ENCODE measurements around the gene DGKQ. TPM values are rescaled to one million over a fixed set of nuclear protein-coding genes. Genes with fewer than 3 reads are reported as not detected.
A peak's percentile ranks its signal among the peaks of the same experiment; 100 is the strongest.

The DGKQ gene
- total RNA-seq, 2 donors from 2014 or later = 5.1 to 5.6 TPM

DNA sequence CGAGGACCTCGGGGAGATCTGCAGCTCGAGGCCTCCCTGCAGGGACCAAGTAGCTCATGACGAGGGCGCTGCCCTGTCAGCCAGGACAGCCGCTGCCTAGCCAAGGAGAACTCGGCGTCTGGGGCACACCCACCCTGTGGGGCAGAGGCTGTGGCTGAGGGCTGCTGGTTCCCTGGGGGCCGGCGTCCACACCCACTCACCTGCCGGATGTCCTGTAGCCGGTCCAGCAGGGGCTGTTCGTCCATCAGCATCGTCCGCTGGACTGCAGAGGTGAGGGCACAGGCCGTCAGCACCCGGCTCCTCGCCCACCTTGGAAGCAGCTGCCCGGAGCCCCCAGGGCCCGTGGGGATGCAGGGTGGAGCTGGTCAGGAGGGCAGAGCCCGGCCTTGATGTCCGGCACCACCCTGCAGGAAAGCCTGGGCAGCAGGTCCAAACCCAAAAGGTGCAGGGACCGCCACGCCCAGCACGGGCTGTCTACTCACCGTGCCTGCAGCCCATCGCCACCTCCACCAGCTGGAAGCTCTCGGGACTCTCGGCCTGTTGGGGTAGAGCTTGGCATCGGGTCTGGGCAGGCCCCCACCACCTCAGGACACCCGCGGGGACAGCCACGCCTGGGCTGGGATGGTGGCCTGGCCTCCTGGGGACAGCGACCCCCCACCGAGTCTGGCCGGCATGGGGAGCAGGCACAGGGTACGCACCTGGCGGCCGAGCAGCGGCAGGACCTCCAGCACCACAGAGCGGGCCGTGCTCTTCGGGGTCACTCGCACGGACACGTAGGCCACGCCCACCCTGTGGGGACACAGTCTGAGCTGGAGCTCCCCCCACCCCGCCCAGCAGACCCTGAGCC lies 6.9 kb downstream of the DGKQ start:
- intact Hi-C loops (cut with DNase I) = no loop called here
- DNase-seq (no peak), ATAC-seq (no peak)

DNA sequence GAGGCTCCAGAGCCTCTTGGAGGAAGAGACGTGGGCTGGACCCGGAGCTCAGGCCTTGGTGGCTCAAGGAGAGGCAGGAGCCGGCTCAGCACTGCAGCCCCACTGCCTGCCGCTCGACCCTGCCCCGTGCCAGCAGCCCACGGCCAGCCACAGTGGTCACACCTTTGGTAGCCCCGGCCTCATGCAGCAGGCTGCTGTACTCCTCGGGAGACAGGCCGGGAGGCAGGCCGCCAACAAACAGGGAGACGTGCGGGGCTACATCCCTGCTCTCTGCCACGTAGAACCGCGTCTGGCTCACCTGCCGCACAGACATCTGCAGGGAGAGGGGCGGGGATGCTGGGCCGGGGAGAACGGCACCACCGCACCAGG lies 7.6 kb downstream of the DGKQ start:
- intact Hi-C loops (cut with DNase I) = no loop called here
- no peak for ATAC-seq
- no peak for DNase-seq

DNA sequence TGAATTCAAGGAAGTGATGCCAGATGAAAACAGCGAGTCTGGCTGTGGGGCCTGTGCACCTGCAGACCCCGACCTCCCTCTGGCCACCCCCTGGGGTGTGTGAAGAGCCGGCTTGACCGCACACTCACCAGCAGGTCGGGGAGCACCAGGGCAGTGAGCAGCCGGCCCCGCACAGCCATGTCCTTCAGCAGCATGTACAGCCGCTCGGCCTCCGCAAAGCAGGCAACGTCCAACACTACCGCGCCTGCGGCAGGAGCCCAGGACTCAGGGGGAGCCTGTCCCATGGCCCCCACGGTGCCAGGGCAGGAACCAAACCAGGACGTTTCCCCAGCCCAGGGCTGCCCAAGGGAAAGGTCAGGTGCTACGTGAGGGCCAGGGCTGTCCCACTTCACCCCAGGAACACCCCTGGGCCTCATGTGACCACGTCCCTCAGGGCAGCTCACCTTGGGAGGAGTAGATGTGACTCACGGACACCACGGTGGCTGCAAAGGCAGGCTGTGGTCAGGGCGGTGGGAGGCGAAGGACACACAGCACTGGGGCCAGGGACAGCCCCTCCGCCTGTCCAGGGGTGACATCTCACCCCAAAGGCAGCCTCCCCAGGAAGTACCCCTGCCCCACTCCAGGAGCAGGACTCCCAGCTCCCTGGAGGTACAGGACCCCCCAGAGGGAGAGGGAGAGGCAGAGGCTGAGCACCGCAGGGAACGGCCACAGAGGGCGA lies 8.2 kb downstream of the DGKQ start:
- ATAC-seq = no peak
- intact Hi-C loops (cut with DNase I) = no loop called here
- DNase-seq = no peak

DNA sequence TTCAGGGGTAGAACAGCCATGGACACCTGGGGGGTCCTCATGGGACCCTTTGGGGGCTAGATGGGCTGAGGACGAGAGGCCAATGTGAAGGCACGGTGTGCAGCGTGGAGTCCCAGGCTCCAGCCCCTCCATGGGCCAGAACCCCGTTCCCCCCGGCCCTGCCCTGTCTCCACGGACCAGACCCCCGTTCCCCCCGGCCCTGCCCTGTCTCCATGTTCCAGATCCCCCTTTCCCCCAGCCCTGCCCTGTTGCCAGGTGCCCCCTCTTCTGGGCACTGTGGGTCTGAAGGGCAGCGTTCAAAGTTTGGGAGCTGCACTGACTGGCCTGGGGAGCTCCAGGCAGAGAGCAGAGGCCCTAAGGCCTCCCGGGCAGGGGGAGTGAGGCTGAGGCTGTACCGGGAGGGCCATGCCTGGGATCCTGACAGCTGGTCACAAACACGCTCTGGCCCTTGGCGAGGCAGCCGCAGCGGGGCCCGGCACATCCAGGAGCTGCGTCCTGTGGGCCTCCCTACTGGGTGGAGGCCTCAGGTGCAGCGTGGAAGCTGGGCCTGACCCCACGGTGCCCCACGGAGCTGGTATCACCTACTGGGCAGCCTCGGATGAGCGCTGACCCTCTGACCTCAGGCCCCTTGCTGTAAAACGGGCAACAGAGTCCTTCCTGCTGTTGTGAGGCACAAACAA lies 8.9 kb downstream of the DGKQ start:
- intact Hi-C loops (cut with DNase I) = no loop called here
- no peak for DNase-seq

DNA sequence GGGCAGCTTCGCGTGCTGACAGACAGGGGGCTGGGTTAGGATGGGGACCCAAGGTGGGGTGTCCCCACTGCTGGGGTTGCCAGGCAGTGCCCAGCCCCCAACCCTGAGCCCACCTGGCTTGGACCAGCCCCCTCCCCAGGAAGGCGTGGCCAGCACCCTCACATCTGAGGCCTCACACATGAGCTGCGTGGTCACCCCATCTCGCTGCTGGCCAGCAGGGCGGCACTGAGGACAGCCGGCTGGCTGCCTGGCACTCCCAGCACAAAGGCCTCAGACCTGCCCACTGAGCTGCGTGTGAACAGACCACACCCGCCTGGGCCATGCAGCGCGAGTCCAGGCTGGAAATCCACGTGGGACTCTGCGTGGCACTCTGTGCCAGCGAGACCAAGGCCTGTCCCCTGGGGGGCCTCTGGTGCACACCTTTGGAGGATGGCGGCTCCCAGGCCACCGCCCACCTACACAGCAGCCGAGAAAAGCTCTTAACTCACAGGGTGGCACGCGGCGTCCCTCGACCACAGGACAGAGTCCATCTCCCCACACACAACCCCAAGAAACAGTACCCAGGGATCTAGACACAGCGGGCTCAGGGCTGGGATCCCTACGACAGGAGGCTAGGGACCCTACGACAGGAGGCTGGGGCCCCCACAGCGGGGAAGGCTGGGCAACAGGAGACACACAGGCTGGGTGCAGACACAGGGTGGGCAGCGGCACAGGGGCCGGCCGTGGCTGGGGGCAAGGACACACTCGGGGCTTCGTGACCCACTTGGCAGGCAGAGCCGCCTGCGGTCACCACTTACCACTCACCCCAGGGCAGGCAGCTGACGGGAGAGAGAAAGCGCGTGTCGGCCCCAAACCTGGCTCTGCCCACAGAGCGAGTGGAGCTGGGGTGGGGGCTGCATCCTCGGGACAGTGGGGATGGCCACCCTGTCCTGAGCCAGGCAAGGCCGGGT lies 9.8 kb downstream of the DGKQ start:
- DNase-seq = peak; percentile 11
- intact Hi-C loops (cut with DNase I) = no loop called here
- no peak for ATAC-seq

More for the DNA sequence above, 8.9 kb downstream of the DGKQ start:
- ATAC-seq = no peak

DNA sequence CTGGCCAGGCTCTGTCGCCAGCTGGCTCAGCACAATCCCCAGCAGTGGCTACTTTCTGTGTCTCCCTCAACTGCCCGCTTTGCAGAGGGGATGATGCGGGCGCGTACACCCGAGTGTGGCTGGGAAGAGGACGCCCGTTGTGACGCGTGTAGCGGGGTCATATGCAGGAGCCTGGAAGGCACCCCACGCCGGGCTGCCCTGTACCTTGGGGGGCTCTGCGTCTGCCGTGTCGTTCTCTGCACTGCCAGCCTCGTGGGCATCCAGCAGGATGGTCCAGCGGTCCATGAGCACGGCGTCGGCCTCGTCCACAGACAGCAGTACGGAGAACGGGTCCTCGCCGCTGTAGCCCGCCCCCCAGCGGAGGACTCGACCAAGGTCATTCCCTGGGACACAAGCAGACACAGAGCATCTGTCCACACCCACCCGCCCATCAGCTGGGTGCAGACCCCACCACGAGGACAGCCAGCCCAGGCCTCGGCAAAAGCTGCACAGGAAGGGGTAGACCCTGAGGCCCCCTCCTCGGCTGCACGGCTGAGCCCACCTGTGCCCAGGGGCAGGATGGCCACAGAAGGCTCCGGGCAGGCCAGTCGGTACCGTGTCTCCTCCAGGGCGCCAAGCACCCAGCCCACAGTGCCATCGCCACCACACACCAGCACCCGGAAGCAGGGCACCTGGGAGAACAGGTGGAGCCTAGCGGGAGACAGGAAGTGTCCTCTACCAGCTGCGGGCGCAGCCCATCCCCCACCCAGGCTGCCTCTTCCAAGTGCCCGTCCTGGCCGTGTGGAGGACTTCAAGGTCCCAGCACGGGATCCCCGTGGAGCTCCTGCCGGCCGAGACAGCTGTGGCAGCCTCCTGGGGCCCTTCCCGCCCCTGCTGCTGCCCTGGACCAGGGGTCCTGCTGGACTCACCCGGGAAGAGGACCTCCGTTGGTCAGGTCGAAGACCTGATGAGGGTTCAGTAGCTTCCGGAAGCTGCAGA lies 10.8 kb downstream of the DGKQ start:
- DNase-seq (no peak), ATAC-seq (no peak)
- intact Hi-C loops (cut with DNase I) = no loop called here

DNA sequence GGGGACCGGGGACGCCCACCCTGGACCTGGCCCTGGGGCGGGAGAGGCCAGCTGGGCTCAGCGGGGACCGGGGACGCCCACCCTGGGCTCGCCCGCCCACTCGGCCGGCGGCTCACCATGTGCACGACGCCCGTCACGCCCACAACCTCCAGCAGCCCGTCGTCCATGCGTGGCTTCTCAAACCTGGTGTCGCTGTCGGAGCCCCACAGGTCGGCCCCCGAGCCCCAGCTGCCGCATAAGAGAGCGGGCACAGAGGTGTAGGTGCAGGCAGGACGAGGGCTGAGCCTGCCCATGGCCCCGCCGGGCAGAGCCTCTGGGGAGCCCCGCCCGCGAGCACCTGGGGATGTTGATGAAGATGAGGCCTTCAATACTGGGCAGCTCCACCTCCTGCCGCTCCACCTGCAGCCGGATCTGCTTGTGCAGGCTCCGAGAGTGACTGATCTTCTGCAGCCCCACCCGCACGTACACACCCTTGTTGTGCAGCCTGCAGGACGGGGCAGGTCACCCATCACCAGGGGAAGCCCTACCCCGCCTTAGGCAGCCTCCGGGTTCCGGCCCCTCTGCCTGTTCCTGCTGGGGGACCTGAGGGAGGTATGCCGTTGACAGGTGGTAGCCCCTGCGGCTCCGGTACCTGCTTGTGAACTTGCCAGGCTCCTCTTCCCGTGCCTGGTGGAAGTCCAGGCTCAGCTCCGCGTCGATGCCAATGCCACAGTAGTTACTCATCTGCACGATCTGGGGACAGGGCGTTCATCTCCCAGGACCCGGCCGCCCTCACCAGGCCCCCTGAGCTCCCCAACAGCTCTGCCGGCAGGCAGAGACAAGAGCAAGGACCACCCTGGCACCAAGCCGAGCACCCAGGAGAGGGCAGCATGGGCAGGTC lies 11.8 kb downstream of the DGKQ start:
- ATAC-seq (no peak), DNase-seq (no peak)
- intact Hi-C loops (cut with DNase I) = no loop called here

DNA sequence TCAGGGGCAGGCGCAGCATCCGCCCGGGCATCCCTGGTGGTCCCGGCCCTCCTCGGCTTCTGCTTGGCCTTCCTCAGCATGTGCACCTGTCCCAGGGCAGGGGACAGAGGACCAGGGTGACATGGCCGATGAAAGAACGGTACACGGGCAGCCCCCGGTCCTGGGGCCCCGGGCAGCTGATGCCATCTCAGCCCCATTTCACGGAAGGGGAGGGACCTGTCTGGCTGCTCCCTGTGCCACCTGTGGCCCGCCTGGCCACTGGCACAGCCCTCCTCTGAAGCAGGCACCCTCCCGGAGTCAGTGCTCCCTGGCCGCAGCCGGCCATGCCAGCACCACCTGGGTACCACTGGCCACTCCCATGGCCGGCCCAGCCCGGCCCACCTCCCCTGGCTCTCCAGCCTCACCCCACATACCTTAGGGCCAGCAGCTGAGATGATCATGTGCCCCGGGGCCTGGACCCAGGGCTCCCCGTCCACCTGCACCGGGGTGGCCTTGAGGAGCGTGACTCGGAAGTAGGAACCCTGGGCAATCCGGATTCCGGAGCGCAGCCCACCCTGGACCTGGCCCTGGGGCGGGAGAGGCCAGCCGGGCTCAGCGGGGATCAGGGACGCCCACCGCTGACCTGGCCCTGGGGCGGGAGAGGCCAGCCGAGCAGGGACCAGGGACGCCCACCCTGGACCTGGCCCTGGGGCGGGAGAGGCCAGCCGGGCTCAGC lies 12.6 kb downstream of the DGKQ start:
- DNase-seq = no peak
- no peak for ATAC-seq
- intact Hi-C loops (cut with DNase I) = no loop called here

DNA sequence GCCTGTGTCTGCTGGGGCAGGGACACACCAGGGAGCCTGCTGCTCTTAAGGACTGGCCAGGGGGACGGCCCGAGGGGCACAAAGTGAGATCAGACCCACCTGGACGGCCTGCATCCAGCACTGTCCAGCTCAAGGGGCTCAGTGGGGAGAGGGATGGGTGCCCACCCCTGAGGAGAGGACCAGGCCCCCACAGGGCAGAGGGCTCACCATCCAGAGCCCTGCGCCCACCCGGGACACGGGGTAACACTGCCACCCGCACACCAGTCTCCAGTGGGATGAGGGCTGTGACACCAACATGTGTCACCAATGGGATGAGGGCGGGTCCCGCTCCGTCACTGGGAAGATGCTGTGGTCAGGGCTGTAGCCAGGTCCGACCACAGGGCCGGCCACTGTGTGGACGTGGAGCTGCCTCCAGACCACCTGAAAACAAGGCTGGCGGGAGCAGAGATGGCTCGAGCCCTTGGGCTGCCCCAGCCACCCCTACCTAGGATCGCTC lies 13.2 kb downstream of the DGKQ start:
- no peak for DNase-seq
- ATAC-seq = peak; percentile 1 to 6
- intact Hi-C loops (cut with DNase I) = no loop called here

DNA sequence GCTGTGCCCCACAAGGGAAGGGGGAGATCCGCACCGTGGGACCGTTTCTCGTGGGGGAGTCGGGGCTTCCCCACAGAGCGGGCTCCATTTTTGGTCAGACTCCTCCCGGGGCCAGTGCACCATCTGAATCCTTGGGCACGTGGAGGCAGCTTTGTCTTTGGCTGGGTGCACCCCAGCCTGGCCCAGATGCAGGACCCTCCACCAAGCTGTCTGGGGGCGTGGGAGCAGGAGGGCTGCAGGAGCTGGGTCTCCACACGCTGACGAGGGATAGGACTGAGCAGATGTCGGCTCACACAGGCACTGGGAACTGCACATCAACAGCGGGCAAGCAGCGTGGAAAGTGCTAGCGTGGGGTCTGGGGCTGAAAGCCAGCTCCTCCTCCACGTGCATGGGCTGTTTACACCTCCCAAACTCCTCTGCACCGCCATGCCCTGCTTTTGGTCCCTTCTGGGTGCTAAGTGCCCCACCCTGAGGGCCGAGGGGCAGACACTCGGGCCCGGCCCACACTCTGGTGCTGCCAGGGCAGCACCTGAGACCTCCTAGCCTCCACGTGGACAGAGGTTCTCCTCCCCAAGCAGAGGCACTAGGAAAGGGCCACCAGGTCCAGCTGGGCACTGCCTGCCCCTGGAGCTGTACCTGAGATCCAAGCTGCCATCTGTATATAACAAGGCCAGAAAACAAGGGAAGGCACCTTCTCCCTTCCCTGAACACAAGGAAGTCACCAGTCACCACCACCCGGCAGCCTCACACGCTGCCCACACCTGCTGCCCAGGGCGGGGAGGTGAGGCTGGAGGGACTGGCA lies 13.8 kb downstream of the DGKQ start:
- ATAC-seq = no peak
- no peak for DNase-seq
- intact Hi-C loops (cut with DNase I) = no loop called here

DNA sequence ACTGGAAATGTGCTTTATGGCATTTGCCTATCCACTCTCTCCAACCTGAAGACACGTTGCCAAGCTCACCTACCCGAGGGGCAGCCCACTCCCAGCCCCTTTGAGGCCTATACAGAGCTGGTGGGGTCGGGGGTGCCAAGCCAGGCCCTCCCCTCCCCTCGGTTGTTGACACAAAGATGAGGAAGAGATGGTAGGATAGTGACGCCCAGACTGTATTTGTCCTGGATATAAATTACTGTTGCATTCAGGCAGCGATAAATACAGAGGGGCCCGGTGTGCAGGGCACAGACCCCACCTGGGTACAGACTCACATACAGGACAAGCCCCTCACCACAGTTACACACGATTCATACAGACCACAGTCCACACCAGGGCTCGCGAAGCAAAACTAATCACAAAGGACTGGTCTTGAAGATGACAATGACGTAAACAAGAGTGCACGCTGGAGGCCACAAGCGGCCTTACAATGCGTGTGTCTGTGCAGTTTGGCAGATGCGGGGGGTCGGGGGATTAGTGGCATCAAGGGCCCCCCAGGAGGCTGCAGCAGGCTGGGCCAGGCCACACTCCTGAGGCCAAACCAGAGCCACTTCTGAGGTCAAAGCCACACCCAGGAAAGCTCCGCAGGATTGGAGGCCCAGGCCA lies 14.6 kb downstream of the DGKQ start:
- DNase-seq (no peak), ATAC-seq (no peak)

DNA sequence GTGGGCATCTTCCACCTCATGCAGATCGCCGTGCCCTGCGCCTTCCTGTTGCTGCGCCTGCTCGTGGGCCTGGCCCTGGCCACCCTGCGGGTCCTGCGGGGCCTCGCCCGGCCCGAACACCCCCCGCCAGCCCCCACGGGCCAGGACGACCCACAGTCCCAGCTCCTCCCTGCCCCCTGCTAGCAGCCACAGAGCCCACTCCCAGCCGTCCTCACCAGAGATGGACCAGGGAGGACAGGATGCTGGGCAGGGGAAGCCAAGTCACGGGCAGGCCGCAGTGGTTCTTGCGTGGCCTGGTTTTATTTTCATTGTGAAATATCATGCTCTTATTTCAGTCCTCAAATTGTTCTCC lies 15.1 kb downstream of the DGKQ start:
- intact Hi-C loops (cut with DNase I) = no loop called here
- no peak for DNase-seq

More for the DNA sequence above, 14.6 kb downstream of the DGKQ start:
- intact Hi-C loops (cut with DNase I) = no loop called here

DNA sequence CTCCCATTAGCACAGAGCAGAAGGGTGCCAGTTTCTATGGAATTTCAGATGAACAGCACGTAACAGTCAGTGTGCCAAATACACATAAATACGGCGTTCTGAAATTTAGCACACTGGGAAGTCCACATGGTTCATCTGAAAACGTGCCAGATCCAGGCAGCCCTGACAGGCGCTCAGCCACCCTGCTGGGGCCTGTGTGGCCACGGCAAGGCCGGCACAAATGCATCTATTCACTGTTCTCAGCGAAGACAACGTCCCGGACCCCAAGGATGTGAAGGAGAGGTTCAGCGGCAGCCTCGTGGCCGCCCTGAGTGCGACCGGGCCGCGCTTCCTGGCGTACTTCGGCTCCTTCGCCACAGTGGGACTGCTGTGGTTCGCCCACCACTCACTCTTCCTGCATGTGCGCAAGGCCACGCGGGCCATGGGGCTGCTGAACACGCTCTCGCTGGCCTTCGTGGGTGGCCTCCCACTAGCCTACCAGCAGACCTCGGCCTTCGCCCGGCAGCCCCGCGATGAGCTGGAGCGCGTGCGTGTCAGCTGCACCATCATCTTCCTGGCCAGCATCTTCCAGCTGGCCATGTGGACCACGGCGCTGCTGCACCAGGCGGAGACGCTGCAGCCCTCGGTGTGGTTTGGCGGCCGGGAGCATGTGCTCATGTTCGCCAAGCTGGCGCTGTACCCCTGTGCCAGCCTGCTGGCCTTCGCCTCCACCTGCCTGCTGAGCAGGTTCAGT lies 15.6 kb downstream of the DGKQ start:
- no peak for DNase-seq
- intact Hi-C loops (cut with DNase I) = no loop called here
- ATAC-seq = no peak

More for the DNA sequence above, 15.1 kb downstream of the DGKQ start:
- ATAC-seq = no peak

DNA sequence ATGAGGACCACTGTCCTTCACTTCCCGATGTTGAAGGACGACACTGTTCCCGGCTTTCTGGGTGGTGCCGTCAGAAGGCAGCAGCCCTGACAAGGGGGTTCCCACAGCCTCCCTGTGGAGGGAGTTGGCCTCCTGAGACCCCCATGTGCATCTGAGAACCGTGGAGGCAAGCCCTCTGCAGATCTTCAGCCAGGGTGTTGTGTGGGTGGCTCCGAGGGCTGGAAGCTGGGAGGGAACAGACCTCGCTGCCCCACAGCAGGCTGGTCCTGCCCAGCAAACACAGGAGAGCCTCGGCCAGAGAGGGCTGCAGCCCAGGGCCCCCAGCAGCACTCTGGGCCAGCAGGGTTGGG lies 16.2 kb downstream of the DGKQ start:
- intact Hi-C loops (cut with DNase I) = no loop called here
- ATAC-seq (no peak), DNase-seq (no peak)

Data from left cardiac atrium (tissue), 4 donors.